H1 (cell line): ENCODE data around the gene KRTAP10-3. TPM values are rescaled to one million over a fixed set of nuclear protein-coding genes. Genes with fewer than 3 reads are reported as not detected.

Experiments used
- EGR1 ChIP-seq: IDR thresholded peaks from 2 replicates; pipeline ENCODE4 v1.6.1; 2011; ENCODE audit warnings: low read depth, low read length, borderline replicate concordance
- JUND ChIP-seq: IDR thresholded peaks from 2 replicates; pipeline ENCODE4 v1.6.1; 2011; ENCODE audit warnings: mild to moderate bottlenecking, improper control_type of control experiment, low read length
- POLR2A ChIP-seq, 2 experiments: IDR thresholded peaks; 1 replicate in 1 of 2; 2 replicates in 1 of 2; pipeline ENCODE4 v1.6.1; 2011; ENCODE audit warnings: low read depth in 2 of 2, low read length in 2 of 2, mild to moderate bottlenecking in 2 of 2; ENCODE audit errors: control extremely low read depth in 1 of 2
- SIN3A ChIP-seq, 2 experiments: IDR thresholded peaks in 1 of 2; conservative IDR thresholded peaks in 1 of 2; 2 replicates each; pipeline ENCODE4 v1.6.1; 2011 to 2012; ENCODE audit warnings: low read length in 2 of 2, improper control_type of control experiment in 1 of 2, low read depth in 1 of 2, mild to moderate bottlenecking in 1 of 2
- SUZ12 ChIP-seq: fragments of 200-600 bp; sonication (generic); IDR thresholded peaks from 2 replicates; pipeline ENCODE4 v1.6.1; 2012; ENCODE audit warnings: mild to moderate bottlenecking, inconsistent platforms, low read length, moderate library complexity, mixed read lengths
- TBP ChIP-seq: IDR thresholded peaks from 2 replicates; pipeline ENCODE4 v1.6.1; 2011; ENCODE audit warnings: low read depth, low read length, improper control_type of control experiment
- polyA plus RNA-seq, 7 experiments: library from polyadenylated mRNA; depleted of rRNA in 3 of 7; stranded (reverse) in 5 of 7; unstranded in 2 of 7; fragments of >200 nt in 5 of 7; fragments of 200-250 nt in 2 of 7; gene quantifications; 1 replicate in 5 of 7; 2 replicates in 1 of 7; 4 replicates in 1 of 7; pipeline versions ENCODE4 v1.2.1 to v1.2.3, GENCODE V29; 2011 to 2013; ENCODE audit warnings: missing spikeins in 2 of 7, mixed read lengths in 2 of 7
- total RNA-seq: library from RNA; stranded (reverse); fragmentation: NEBNext Ultra II Directional; extraction: Animal tissue kit (Norgen Biotek cat#: 25700); gene quantifications from 2 replicates; pipeline ENCODE4 v1.2.1, GENCODE V29; 2021
- TF ChIP-seq, protein P1 (sequence below): fragments of 300-600 bp; sonication (generic); IDR thresholded peaks from 2 replicates; pipeline ENCODE4 v1.7.1; 2012; ENCODE audit warnings: low read length, moderate library complexity, mild to moderate bottlenecking, inconsistent platforms; ENCODE audit not compliant: insufficient replicate concordance

KRTAP10-3 gene
- total and polyA plus RNA-seq, 2 of the 8 experiments (the other 6 are each of a cell fraction or from before 2014, with no cell fraction given): not detected

DNA sequence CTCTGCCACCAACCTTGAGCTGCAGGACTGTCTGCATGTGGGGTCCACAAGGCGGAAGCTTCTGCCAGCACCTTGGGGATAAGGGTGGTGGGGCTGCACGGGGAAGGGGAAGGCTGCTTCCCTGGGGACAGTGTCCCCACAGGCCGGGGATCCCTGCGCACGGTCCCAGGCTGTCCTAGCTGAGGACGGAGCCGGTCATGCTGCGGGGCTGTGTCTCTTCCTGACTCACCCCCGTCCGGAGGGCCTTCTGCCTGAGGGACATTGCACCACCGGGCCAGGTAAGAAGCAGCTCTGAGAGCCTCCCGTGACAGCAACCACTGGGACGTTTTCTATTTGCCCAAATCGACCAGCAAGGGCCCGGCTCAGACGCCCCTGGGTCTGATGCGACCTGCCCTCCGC lies 48.5 kb downstream of the KRTAP10-3 start (continued):
- TF ChIP-seq, protein P1, sequence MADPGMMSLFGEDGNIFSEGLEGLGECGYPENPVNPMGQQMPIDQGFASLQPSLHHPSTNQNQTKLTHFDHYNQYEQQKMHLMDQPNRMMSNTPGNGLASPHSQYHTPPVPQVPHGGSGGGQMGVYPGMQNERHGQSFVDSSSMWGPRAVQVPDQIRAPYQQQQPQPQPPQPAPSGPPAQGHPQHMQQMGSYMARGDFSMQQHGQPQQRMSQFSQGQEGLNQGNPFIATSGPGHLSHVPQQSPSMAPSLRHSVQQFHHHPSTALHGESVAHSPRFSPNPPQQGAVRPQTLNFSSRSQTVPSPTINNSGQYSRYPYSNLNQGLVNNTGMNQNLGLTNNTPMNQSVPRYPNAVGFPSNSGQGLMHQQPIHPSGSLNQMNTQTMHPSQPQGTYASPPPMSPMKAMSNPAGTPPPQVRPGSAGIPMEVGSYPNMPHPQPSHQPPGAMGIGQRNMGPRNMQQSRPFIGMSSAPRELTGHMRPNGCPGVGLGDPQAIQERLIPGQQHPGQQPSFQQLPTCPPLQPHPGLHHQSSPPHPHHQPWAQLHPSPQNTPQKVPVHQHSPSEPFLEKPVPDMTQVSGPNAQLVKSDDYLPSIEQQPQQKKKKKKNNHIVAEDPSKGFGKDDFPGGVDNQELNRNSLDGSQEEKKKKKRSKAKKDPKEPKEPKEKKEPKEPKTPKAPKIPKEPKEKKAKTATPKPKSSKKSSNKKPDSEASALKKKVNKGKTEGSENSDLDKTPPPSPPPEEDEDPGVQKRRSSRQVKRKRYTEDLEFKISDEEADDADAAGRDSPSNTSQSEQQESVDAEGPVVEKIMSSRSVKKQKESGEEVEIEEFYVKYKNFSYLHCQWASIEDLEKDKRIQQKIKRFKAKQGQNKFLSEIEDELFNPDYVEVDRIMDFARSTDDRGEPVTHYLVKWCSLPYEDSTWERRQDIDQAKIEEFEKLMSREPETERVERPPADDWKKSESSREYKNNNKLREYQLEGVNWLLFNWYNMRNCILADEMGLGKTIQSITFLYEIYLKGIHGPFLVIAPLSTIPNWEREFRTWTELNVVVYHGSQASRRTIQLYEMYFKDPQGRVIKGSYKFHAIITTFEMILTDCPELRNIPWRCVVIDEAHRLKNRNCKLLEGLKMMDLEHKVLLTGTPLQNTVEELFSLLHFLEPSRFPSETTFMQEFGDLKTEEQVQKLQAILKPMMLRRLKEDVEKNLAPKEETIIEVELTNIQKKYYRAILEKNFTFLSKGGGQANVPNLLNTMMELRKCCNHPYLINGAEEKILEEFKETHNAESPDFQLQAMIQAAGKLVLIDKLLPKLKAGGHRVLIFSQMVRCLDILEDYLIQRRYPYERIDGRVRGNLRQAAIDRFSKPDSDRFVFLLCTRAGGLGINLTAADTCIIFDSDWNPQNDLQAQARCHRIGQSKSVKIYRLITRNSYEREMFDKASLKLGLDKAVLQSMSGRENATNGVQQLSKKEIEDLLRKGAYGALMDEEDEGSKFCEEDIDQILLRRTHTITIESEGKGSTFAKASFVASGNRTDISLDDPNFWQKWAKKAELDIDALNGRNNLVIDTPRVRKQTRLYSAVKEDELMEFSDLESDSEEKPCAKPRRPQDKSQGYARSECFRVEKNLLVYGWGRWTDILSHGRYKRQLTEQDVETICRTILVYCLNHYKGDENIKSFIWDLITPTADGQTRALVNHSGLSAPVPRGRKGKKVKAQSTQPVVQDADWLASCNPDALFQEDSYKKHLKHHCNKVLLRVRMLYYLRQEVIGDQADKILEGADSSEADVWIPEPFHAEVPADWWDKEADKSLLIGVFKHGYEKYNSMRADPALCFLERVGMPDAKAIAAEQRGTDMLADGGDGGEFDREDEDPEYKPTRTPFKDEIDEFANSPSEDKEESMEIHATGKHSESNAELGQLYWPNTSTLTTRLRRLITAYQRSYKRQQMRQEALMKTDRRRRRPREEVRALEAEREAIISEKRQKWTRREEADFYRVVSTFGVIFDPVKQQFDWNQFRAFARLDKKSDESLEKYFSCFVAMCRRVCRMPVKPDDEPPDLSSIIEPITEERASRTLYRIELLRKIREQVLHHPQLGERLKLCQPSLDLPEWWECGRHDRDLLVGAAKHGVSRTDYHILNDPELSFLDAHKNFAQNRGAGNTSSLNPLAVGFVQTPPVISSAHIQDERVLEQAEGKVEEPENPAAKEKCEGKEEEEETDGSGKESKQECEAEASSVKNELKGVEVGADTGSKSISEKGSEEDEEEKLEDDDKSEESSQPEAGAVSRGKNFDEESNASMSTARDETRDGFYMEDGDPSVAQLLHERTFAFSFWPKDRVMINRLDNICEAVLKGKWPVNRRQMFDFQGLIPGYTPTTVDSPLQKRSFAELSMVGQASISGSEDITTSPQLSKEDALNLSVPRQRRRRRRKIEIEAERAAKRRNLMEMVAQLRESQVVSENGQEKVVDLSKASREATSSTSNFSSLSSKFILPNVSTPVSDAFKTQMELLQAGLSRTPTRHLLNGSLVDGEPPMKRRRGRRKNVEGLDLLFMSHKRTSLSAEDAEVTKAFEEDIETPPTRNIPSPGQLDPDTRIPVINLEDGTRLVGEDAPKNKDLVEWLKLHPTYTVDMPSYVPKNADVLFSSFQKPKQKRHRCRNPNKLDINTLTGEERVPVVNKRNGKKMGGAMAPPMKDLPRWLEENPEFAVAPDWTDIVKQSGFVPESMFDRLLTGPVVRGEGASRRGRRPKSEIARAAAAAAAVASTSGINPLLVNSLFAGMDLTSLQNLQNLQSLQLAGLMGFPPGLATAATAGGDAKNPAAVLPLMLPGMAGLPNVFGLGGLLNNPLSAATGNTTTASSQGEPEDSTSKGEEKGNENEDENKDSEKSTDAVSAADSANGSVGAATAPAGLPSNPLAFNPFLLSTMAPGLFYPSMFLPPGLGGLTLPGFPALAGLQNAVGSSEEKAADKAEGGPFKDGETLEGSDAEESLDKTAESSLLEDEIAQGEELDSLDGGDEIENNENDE: no peak
- no peak for TF ChIP-seq SIN3A (conservative IDR thresholded peaks at IDR 0.05 in 1 of 2, IDR thresholded peaks at IDR 0.05 in 1 of 2; ENCODE audit: low read depth in 1 of 2, low read length in 2 of 2)
- TF ChIP-seq TBP: no peak
- no peak for TF ChIP-seq EGR1
- no peak for TF ChIP-seq SUZ12
- TF ChIP-seq POLR2A (IDR thresholded peaks at IDR 0.05; ENCODE audit: control extremely low read depth in 1 of 2, low read depth in 2 of 2, low read length in 2 of 2): no peak
- TF ChIP-seq JUND: no peak
